Esophagus muscularis mucosa (tissue), 4 donors: ENCODE data around the gene TMEM202.

Source experiments
- EP300 ChIP-seq: sonication (generic); formaldehyde crosslinking; IDR thresholded peaks from one replicate; pipeline ENCODE4 v1.6.1; 2017; ENCODE audit warnings: antibody characterized with exemption
- POLR2AphosphoS5 ChIP-seq, 2 donors: sonication (generic); formaldehyde crosslinking; IDR thresholded peaks; one replicate each; pipeline ENCODE4 v1.6.1; 2017; ENCODE audit warnings: antibody characterized with exemption in 2 of 2
- TF ChIP-seq, protein P1 (sequence below), 3 experiments: fragments of 200-600 bp in 2 of 3; fragments of 450-650 bp in 1 of 3; sonication (generic) in 2 of 3; IDR thresholded peaks; one replicate each; pipeline ENCODE4 v1.5.1; 2017 to 2019; ENCODE audit warnings: antibody characterized with exemption in 3 of 3, mild to moderate bottlenecking in 2 of 3, moderate library complexity in 1 of 3

- TF ChIP-seq, protein P1, sequence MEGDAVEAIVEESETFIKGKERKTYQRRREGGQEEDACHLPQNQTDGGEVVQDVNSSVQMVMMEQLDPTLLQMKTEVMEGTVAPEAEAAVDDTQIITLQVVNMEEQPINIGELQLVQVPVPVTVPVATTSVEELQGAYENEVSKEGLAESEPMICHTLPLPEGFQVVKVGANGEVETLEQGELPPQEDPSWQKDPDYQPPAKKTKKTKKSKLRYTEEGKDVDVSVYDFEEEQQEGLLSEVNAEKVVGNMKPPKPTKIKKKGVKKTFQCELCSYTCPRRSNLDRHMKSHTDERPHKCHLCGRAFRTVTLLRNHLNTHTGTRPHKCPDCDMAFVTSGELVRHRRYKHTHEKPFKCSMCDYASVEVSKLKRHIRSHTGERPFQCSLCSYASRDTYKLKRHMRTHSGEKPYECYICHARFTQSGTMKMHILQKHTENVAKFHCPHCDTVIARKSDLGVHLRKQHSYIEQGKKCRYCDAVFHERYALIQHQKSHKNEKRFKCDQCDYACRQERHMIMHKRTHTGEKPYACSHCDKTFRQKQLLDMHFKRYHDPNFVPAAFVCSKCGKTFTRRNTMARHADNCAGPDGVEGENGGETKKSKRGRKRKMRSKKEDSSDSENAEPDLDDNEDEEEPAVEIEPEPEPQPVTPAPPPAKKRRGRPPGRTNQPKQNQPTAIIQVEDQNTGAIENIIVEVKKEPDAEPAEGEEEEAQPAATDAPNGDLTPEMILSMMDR (IDR thresholded peaks at IDR 0.05), result peak in 1 of 3 experiments; percentile 15
- peak; percentile 95 to 96 for TF ChIP-seq POLR2AphosphoS5 (IDR thresholded peaks at IDR 0.05)
- TF ChIP-seq EP300, result no peak
These were observed 22.1 kb upstream of the TMEM202 start, which contains the start of gene HEXA for GRCh38 chr15:72375846-72376581.
